ENCODE data around the gene SH3TC1.
A peak's percentile ranks its signal among the peaks of the same experiment; 100 is the strongest.

Gene SH3TC1

GRCh38 chr4:8266508-8266907 is 67.4 kb downstream of the SH3TC1 start:
- DNase-seq: no peak
- in situ Hi-C loops (cut with MboI; ENCODE audit: low pct_unique_long_range_greater_than_20kb, low sequenced_read_pairs): no loop called here

- in situ Hi-C loops (cut with MboI; ENCODE audit: low pct_unique_long_range_greater_than_20kb, low sequenced_read_pairs): no loop called here
- peak; percentile 68 for DNase-seq
These were observed 68.0 kb downstream of the SH3TC1 start for GRCh38 chr4:8267077-8267476.

GRCh38 chr4:8268211-8268610 is 69.1 kb downstream of the SH3TC1 start:
- in situ Hi-C loops (cut with MboI; ENCODE audit: low pct_unique_long_range_greater_than_20kb, low sequenced_read_pairs): no loop called here
- no peak for DNase-seq

GRCh38 chr4:8268901-8269534 is 69.9 kb downstream of the SH3TC1 start:
- no peak for DNase-seq
- in situ Hi-C loops (cut with MboI; ENCODE audit: low pct_unique_long_range_greater_than_20kb, low sequenced_read_pairs): no loop called here

GRCh38 chr4:8269535-8270417 is 70.7 kb downstream of the SH3TC1 start, which contains the start of gene HTRA3:
TSS of gene HTRA3 (plus strand) at chr4:8269754. CDS start at chr4:8269969, 215 bp downstream.
- DNase-seq: no peak
- in situ Hi-C loops (cut with MboI; ENCODE audit: low pct_unique_long_range_greater_than_20kb, low sequenced_read_pairs): no loop called here

GRCh38 chr4:8270418-8270771 is 71.3 kb downstream of the SH3TC1 start:
- in situ Hi-C loops (cut with MboI; ENCODE audit: low pct_unique_long_range_greater_than_20kb, low sequenced_read_pairs): no loop called here
- no peak for DNase-seq

GRCh38 chr4:8270912-8271815 is 72.1 kb downstream of the SH3TC1 start:
- no peak for DNase-seq
- in situ Hi-C loops (cut with MboI; ENCODE audit: low pct_unique_long_range_greater_than_20kb, low sequenced_read_pairs): no loop called here

GRCh38 chr4:8271821-8272220 is 72.7 kb downstream of the SH3TC1 start:
- in situ Hi-C loops (cut with MboI; ENCODE audit: low pct_unique_long_range_greater_than_20kb, low sequenced_read_pairs): no loop called here
- no peak for DNase-seq

- in situ Hi-C loops (cut with MboI; ENCODE audit: low pct_unique_long_range_greater_than_20kb, low sequenced_read_pairs): no loop called here
- DNase-seq: no peak
These were observed 73.7 kb downstream of the SH3TC1 start for GRCh38 chr4:8272472-8273428.

- no peak for DNase-seq
- in situ Hi-C loops (cut with MboI; ENCODE audit: low pct_unique_long_range_greater_than_20kb, low sequenced_read_pairs): no loop called here
These were observed 74.4 kb downstream of the SH3TC1 start for GRCh38 chr4:8273450-8273849.

- DNase-seq: no peak
- in situ Hi-C loops (cut with MboI; ENCODE audit: low pct_unique_long_range_greater_than_20kb, low sequenced_read_pairs): no loop called here
These were observed 75.1 kb downstream of the SH3TC1 start for GRCh38 chr4:8274066-8274652.

GRCh38 chr4:8274765-8275547 is 75.9 kb downstream of the SH3TC1 start:
- in situ Hi-C loops (cut with MboI; ENCODE audit: low pct_unique_long_range_greater_than_20kb, low sequenced_read_pairs): no loop called here
- DNase-seq: no peak

GRCh38 chr4:8275548-8275910 is 76.4 kb downstream of the SH3TC1 start:
- no peak for DNase-seq
- in situ Hi-C loops (cut with MboI; ENCODE audit: low pct_unique_long_range_greater_than_20kb, low sequenced_read_pairs): no loop called here

GRCh38 chr4:8276358-8277240 is 77.5 kb downstream of the SH3TC1 start:
- DNase-seq: no peak
- in situ Hi-C loops (cut with MboI; ENCODE audit: low pct_unique_long_range_greater_than_20kb, low sequenced_read_pairs): no loop called here

GRCh38 chr4:8277356-8278008 is 78.4 kb downstream of the SH3TC1 start:
- in situ Hi-C loops (cut with MboI; ENCODE audit: low pct_unique_long_range_greater_than_20kb, low sequenced_read_pairs): no loop called here

GRCh38 chr4:8278009-8278395 is 78.9 kb downstream of the SH3TC1 start:
- in situ Hi-C loops (cut with MboI; ENCODE audit: low pct_unique_long_range_greater_than_20kb, low sequenced_read_pairs): no loop called here
- DNase-seq: no peak

More at GRCh38 chr4:8277356-8278008, 78.4 kb downstream of the SH3TC1 start:
- DNase-seq: no peak
